AML-193 (cell line): ENCODE data around the gene CAMK2D.

Source experiments
- DNase-seq, 2 experiments: peaks; one replicate each; lab custom pipeline; 2025; lab: John Stamatoyannopoulos, UW

The CAMK2D gene

GRCh38 chr4:113437129-113437528, 324.4 kb downstream of the CAMK2D start:
- no peak for DNase-seq

GRCh38 chr4:113436360-113436759, 325.2 kb downstream of the CAMK2D start:
- no peak for DNase-seq

- no peak for DNase-seq
These were observed 325.6 kb downstream of the CAMK2D start for GRCh38 chr4:113435893-113436292.

GRCh38 chr4:113434247-113434587, 327.3 kb downstream of the CAMK2D start:
- DNase-seq = no peak

- DNase-seq = no peak
These were observed 327.8 kb downstream of the CAMK2D start for GRCh38 chr4:113433536-113434246.

- no peak for DNase-seq
These were observed 328.4 kb downstream of the CAMK2D start for GRCh38 chr4:113433116-113433515.

GRCh38 chr4:113423631-113424030, 337.9 kb downstream of the CAMK2D start:
- no peak for DNase-seq

GRCh38 chr4:113420938-113421337, 340.6 kb downstream of the CAMK2D start:
- no peak for DNase-seq

- DNase-seq = no peak
These were observed 341.9 kb downstream of the CAMK2D start for GRCh38 chr4:113419631-113420030.

- peak in 1 of 2 experiments; percentile 11 for DNase-seq
These were observed 350.0 kb downstream of the CAMK2D start for GRCh38 chr4:113411496-113411938.

- no peak for DNase-seq
These were observed 350.9 kb downstream of the CAMK2D start for GRCh38 chr4:113410686-113411085.

- no peak for DNase-seq
These were observed 352.4 kb downstream of the CAMK2D start for GRCh38 chr4:113409181-113409580.

GRCh38 chr4:113407409-113407808, 354.1 kb downstream of the CAMK2D start:
- DNase-seq = no peak

GRCh38 chr4:113406723-113407016, 354.9 kb downstream of the CAMK2D start:
- no peak for DNase-seq

GRCh38 chr4:113405874-113406722, 355.4 kb downstream of the CAMK2D start:
- DNase-seq = no peak

GRCh38 chr4:113404841-113405240, 356.7 kb downstream of the CAMK2D start:
- no peak for DNase-seq

GRCh38 chr4:113404167-113404571, 357.4 kb downstream of the CAMK2D start:
- DNase-seq = no peak
